DND-41 (cell line): ENCODE data around the gene HIVEP2.

ENCODE experiments used
- EZH2 ChIP-seq: IDR thresholded peaks from 3 replicates; pipeline ENCODE4 v1.6.1; 2012; ENCODE audit warnings: borderline replicate concordance, low read depth, mild to moderate bottlenecking, moderate library complexity, low read length, inconsistent platforms; ENCODE audit not compliant: severe bottlenecking
- TF ChIP-seq, protein P1 (sequence below): IDR thresholded peaks from 2 replicates; pipeline ENCODE4 v1.5.1; 2012; ENCODE audit warnings: borderline replicate concordance, low read length, moderate library complexity, mild to moderate bottlenecking; ENCODE audit not compliant: poor library complexity, severe bottlenecking; ENCODE audit errors: extremely low read depth

DNA sequence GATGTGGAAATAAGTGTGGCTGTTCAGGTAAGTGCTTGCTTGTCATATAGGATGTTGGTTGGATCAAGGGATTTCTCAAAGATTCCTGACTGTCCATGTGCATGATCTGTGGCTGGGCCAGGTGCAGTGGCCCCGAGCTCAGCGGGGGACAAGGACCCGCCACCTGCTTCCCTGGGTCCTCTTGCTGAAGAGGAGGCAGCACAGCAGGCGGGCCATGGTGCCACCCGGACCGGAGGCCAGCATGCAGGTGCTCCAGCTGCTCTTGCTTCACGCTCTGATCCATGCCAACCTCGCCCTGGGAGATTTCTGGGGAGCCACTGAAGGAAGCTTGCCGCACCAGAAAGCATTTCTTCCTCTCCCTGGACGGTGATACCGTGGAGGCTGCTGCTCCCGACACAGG, 173.8 kb downstream of the HIVEP2 start:
- TF ChIP-seq, protein P1, sequence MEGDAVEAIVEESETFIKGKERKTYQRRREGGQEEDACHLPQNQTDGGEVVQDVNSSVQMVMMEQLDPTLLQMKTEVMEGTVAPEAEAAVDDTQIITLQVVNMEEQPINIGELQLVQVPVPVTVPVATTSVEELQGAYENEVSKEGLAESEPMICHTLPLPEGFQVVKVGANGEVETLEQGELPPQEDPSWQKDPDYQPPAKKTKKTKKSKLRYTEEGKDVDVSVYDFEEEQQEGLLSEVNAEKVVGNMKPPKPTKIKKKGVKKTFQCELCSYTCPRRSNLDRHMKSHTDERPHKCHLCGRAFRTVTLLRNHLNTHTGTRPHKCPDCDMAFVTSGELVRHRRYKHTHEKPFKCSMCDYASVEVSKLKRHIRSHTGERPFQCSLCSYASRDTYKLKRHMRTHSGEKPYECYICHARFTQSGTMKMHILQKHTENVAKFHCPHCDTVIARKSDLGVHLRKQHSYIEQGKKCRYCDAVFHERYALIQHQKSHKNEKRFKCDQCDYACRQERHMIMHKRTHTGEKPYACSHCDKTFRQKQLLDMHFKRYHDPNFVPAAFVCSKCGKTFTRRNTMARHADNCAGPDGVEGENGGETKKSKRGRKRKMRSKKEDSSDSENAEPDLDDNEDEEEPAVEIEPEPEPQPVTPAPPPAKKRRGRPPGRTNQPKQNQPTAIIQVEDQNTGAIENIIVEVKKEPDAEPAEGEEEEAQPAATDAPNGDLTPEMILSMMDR = no peak
- no peak for TF ChIP-seq EZH2
